PC-9 (cell line): ENCODE data around the gene CKAP2. TPM values are rescaled to one million over a fixed set of nuclear protein-coding genes. Genes with fewer than 3 reads are reported as not detected.

Experiments
- BruUV-seq: library from RNA; stranded (reverse); fragments of 400-500 nt; replicated peaks from 2 replicates; lab custom pipeline; 2021; lab: Mats Ljungman, UMichigan
- CTCF ChIA-PET: fragments of 300-600 bp; sonication (Branson Sonifier 250); formaldehyde crosslinking; loops from one replicate; lab custom pipeline; 2022; ENCODE audit warnings: antibody characterized with exemption; lab: Charles Lee
- POLR2A ChIA-PET: fragments of 300-600 bp; sonication (Branson Sonifier 250); formaldehyde crosslinking; loops from one replicate; lab custom pipeline; 2022; ENCODE audit warnings: antibody characterized with exemption; ENCODE audit not compliant: unreplicated experiment; lab: Charles Lee
- DNase-seq, 2 experiments: peaks; one replicate each; pipeline versions ENCODE4 v3.0.0 to v3.0.0-alpha.2; 2015 to 2022; ENCODE audit warnings: mixed read lengths in 1 of 2
- H2AFZ ChIP-seq: fragments of 200-600 bp; sonication (generic); 2 replicates; pipeline ENCODE4 v1.8.1; 2017; ENCODE audit warnings: antibody characterized with exemption
- H3F3A ChIP-seq: fragments of 200-600 bp; sonication (generic); 2 replicates; pipeline ENCODE4 v1.8.1; 2017; ENCODE audit warnings: antibody characterized with exemption, mild to moderate bottlenecking, low read depth; ENCODE audit not compliant: insufficient read depth
- H3K27ac ChIP-seq: fragments of 200-600 bp; sonication (generic); 2 replicates; pipeline ENCODE4 v1.6.1; 2016; ENCODE audit warnings: mixed run types
- H3K27me3 ChIP-seq: fragments of 200-600 bp; sonication (generic); 2 replicates; pipeline ENCODE4 v1.6.1; 2016; ENCODE audit warnings: low read depth, mixed run types; ENCODE audit not compliant: insufficient read depth
- H3K36me3 ChIP-seq: fragments of 200-600 bp; sonication (generic); 2 replicates; pipeline ENCODE4 v1.6.1; 2016; ENCODE audit warnings: low read depth, mixed run types
- H3K4me1 ChIP-seq: fragments of 200-600 bp; sonication (generic); replicated peaks from 2 replicates; pipeline ENCODE4 v1.6.1; 2016; ENCODE audit warnings: mixed run types; ENCODE audit not compliant: insufficient read depth
- H3K4me2 ChIP-seq: fragments of 200-600 bp; sonication (generic); 2 replicates; pipeline ENCODE4 v1.6.1; 2017; ENCODE audit warnings: mixed run types
- H3K4me3 ChIP-seq: fragments of 200-600 bp; sonication (generic); 2 replicates; pipeline ENCODE4 v1.6.1; 2016; ENCODE audit warnings: mixed run types
- H3K79me2 ChIP-seq: fragments of 200-600 bp; sonication (generic); 2 replicates; pipeline ENCODE4 v1.6.1; 2017; ENCODE audit warnings: low read depth, mixed run types
- H3K9me2 ChIP-seq: fragments of 200-600 bp; sonication (generic); 2 replicates; pipeline ENCODE4 v1.8.1; 2017; ENCODE audit warnings: mild to moderate bottlenecking; ENCODE audit not compliant: insufficient read depth
- H3K9me3 ChIP-seq: fragments of 200-600 bp; sonication (generic); 2 replicates; pipeline ENCODE4 v1.8.1; 2016; ENCODE audit warnings: low read depth; ENCODE audit not compliant: insufficient read depth
- H4K20me1 ChIP-seq: fragments of 200-600 bp; sonication (generic); 2 replicates; pipeline ENCODE4 v1.8.1; 2017; ENCODE audit not compliant: insufficient read depth
- CTCF ChIP-seq: fragments of 200-600 bp; sonication (generic); conservative IDR thresholded peaks from 2 replicates; pipeline ENCODE4 v1.6.1; 2017; ENCODE audit warnings: mixed run types, antibody characterized with exemption, mild to moderate bottlenecking, moderate library complexity
- EZH2 ChIP-seq: fragments of 200-600 bp; sonication (generic); IDR thresholded peaks from 2 replicates; pipeline ENCODE4 v1.8.0; 2017; ENCODE audit warnings: antibody characterized with exemption, low read depth
- intact Hi-C: fragments of 100-400 bp; cut with micrococcal nuclease; formaldehyde crosslinking; loops from one replicate; pipeline ENCODE4 v1.10.0; 2022; ENCODE audit not compliant: unreplicated experiment
- total RNA-seq: library from RNA; stranded (reverse); gene quantifications from 2 replicates; pipeline ENCODE4 v1.2.3, GENCODE V29; 2021

Gene CKAP2
- total RNA-seq, 1 experiment from 2014 or later = 91.3 TPM

- POLR2A ChIA-PET = no interaction called here
- Histone ChIP-seq H3K27ac (peak overlapping the region; percentile 44), H3K27me3 (no peaks in the 10 kb centered on the region), H3K9me2 (no peaks in the 10 kb centered on the region), H3K79me2 (peaks cover 49% of the 10 kb centered on the region), H3K4me3 (peak overlapping the region; percentile 85), H3K36me3 (peaks cover 6% of the 10 kb centered on the region; the same call in 1 of the 2 replicates), H4K20me1 (no peaks in the 10 kb centered on the region), H2AFZ (peak overlapping the region; percentile 90), H3F3A (peaks cover under 1% of the 10 kb centered on the region), H3K4me2 (peak overlapping the region; percentile 78), H3K4me1 (peaks cover 35% of the 10 kb centered on the region), H3K9me3 (no peaks in the 10 kb centered on the region)
- no TSS peak for BruUV-seq
- CTCF ChIA-PET = interaction anchor here (0.6 kb wide), 1 partner anchor 1002 kb away, joined by 4 read pairs; no protein-coding TSS in a partner anchor
- intact Hi-C loops = loop anchor here (2.0 to 10.0 kb wide), 2 partner anchors 199 to 261 kb away; partner anchors contain the start of gene SUGT1
- no peak for TF ChIP-seq CTCF
- TF ChIP-seq EZH2 = no peak
- DNase-seq = peak; percentile 43 to 76
Measured at GRCh38 chr13:52455677-52456041, 381 bp downstream of the CKAP2 start.

DNA sequence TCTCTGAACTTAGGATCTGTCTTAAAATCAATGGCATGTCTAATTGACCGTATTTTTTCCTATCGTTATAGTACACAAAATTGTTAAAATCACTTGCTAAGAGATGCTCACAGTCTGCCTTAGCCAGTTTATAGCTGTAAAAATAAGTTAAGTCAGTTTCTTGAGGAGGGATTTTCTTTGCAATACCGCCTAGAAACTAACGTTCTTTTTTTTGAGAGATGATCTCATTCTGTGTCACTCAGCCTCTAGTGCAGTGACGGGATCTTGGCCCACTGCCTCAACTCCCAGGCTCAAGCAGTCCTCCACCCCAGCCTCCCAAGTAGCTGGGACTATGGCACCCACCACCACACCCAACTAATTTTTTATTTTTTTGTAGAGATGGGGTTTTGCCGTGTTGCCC is 4.4 kb downstream of the CKAP2 start:
- H3K27ac ChIP-seq = no peak overlapping the region
- TF ChIP-seq CTCF = no peak
- no peak for TF ChIP-seq EZH2
- no peak for DNase-seq
- CTCF ChIA-PET = no interaction called here
- H3K27me3 ChIP-seq = no peaks in the 10 kb centered on the region
- no peaks in the 10 kb centered on the region for H3K9me2 ChIP-seq
- H3K4me2 ChIP-seq = no peak overlapping the region
- H2AFZ ChIP-seq = no peak overlapping the region
- H3K4me3 ChIP-seq = no peak overlapping the region
- no peaks in the 10 kb centered on the region for H4K20me1 ChIP-seq
- POLR2A ChIA-PET = no interaction called here
- H3K79me2 ChIP-seq = peaks cover 69% of the 10 kb centered on the region
- peaks cover 31% of the 10 kb centered on the region for H3K36me3 ChIP-seq
- H3K4me1 ChIP-seq = peaks cover 18% of the 10 kb centered on the region
- peaks cover 11% of the 10 kb centered on the region for H3F3A ChIP-seq
- BruUV-seq = no TSS peak
- intact Hi-C loops = loop anchor here (10.0 kb wide), 1 partner anchor 195 kb away; the partner anchor contains the start of gene SUGT1
- no peaks in the 10 kb centered on the region for H3K9me3 ChIP-seq

DNA sequence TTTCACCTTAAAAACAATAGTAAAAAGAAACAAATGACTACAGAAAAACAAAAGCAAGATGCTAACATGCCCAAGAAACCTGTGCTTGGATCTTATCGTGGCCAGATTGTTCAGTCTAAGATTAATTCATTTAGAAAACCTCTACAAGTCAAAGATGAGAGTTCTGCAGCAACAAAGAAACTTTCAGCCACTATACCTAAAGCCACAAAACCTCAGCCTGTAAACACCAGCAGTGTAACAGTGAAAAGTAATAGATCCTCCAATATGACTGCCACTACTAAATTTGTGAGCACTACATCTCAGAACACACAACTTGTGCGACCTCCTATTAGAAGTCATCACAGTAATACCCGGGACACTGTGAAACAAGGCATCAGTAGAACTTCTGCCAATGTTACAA is 6.0 kb downstream of the CKAP2 start:
- Histone ChIP-seq H3K4me3 (no peak overlapping the region), H3F3A (peaks cover 11% of the 10 kb centered on the region; the same call in 1 of the 2 replicates), H3K27me3 (no peaks in the 10 kb centered on the region), H3K36me3 (peaks cover 40% of the 10 kb centered on the region), H2AFZ (no peak overlapping the region), H3K4me2 (no peak overlapping the region), H4K20me1 (no peaks in the 10 kb centered on the region), H3K9me2 (no peaks in the 10 kb centered on the region), H3K79me2 (peaks cover 63% of the 10 kb centered on the region), H3K27ac (no peak overlapping the region), H3K9me3 (no peaks in the 10 kb centered on the region), H3K4me1 (peaks cover 18% of the 10 kb centered on the region)
- CTCF ChIA-PET = no interaction called here
- no peak for DNase-seq
- POLR2A ChIA-PET = no interaction called here
- intact Hi-C loops = no loop called here
- TF ChIP-seq CTCF (no peak), EZH2 (no peak)
- no TSS peak for BruUV-seq
